ENCODE results near the gene SPINDOC.
"Not testable (repeated sequence)": the region's sequence is repeated elsewhere in the genome, so short reads cannot be mapped to it uniquely, and the experiment has no call there.

The SPINDOC gene, protein sequence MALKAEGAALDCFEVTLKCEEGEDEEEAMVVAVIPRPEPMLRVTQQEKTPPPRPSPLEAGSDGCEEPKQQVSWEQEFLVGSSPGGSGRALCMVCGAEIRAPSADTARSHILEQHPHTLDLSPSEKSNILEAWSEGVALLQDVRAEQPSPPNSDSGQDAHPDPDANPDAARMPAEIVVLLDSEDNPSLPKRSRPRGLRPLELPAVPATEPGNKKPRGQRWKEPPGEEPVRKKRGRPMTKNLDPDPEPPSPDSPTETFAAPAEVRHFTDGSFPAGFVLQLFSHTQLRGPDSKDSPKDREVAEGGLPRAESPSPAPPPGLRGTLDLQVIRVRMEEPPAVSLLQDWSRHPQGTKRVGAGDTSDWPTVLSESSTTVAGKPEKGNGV

DNA sequence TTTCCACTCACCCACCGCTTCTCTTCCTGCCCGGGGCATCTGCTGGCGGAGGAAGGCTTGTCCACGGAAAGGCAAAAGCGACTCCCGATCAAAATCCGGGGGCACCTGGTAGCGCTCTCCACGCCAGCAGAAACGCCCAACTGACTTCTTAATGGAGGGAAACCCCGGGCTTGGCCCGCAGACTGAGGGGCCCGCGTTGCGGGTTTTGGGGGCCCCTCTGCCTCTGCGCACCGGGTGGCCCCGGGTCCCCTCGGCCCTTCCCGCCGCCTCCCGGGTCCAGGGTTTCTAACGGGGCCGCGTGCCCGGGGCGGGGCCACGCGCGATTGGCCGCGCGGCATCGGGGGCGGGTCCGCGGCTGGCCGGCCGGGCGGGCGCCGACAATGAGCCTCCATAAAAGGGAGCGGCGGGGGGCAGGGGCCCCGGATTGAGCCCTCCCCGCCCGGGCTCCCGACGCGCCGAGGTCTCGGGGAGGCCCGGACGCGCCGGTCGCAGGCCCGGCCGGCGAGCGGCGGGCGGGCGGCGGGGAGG, at the start of gene SPINDOC:
SPINDOC (plus strand) TSS at position 422 of the 528 bp plus-strand sequence. CDS start 231 bp downstream, outside the sequence.
- DNase-seq, result peak; percentile 37

DNA sequence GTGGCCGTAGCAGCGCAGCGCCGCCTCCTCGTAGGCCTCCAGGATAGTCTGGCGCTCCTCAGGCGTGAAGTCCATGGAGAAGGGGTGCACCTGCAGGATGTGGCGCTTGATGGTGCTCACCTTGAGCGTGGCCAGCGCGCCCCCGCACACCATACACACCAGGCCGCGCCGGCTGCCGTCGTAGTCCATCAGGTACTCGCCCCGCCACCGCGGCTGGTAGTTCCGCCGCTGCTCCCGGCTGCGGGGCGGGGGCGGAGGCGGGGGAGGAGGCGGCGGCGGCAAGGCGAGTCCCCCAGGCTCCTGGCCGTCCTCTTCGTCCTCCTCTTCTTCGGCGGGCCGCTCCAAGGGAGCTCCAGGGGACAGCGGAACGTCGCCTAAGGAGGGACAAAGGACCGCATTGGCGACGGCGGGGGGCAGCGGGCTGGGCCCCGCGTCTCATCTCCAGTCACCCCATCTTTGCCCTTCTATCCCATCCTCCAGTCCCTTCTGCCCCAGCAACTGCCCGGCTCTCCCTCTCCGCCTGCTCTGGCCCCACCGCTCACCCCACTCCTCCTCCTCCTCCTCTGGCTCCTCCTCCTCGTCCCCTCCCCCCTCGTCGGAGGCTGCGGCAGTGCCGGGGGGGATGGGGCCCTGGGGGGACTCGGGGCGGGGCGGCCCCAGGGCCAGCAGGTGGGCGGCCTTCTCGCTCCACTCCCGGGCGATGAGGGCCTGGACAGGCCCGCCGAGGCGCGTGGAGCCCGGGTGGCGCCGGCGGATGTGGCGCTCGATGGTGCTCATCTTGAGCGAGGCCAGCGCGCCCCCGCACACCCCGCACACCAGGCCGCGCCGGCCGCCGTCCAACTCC, 49.5 kb upstream of the SPINDOC start:
- DNase-seq, result no peak

DNA sequence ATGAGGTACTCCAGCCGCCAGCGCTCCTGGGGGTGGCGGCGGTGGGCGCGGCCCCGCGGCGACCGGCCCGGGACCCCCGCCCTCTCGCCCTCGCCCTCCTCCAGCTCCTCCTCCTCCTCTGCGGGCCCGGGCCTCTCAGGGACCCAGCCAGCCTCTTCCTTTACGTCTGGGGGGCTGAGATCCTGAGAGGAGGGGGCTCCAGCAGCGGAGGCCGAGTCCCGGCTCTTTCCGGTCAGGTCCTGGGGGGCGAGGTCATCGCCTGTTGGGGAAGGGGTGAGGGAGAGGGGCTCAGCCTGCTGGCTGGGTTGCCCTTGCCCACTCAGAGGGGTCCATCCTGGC, 48.9 kb upstream of the SPINDOC start:
- DNase-seq, result no peak

DNA sequence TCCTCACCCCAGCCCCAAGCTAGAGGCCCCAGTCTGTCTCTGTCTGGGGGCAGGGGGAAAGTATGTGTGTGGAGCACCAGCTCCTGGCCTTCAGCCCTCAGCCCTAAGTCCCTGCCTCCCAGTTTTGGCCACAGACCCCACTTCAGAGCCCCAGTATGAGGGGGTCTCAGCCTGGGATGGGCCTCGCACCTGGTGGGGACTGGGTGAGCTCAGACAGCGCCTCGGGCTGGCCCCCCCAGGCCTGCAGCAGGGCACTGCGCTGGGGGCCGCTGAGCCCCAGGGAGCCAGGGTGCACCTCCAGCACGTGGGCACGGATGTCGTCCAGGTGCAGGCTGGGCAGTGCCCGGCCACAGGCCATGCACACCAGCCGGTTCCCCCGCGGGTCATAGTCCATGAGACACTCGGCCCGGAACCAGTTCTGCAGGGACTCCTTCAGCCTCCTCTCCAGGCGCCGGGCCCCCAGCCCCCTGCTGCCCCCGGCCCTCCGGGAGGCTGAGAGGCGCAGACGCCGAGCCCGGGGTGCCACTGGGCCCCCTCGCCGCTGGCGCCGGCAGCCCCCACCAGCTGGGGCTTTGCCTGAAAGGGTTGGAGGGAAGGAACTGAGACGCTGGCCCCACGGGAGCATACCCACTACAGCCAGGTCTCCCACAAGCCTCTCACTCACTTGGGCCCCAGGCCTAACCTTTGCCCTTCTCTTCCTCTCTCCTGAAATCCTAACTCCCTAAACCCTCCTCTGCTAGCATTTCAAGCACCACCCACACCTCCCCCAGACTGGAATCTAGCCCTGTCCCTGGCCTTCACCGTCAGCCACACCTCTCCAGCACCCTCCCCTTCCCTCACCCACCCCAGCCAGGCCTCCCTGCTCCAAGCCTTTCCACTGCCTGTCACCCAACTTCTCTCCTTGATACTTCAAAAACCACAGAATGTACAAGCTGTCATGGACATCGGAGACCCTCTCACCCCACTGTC, 48.3 kb upstream of the SPINDOC start:
- no peak for DNase-seq

DNA sequence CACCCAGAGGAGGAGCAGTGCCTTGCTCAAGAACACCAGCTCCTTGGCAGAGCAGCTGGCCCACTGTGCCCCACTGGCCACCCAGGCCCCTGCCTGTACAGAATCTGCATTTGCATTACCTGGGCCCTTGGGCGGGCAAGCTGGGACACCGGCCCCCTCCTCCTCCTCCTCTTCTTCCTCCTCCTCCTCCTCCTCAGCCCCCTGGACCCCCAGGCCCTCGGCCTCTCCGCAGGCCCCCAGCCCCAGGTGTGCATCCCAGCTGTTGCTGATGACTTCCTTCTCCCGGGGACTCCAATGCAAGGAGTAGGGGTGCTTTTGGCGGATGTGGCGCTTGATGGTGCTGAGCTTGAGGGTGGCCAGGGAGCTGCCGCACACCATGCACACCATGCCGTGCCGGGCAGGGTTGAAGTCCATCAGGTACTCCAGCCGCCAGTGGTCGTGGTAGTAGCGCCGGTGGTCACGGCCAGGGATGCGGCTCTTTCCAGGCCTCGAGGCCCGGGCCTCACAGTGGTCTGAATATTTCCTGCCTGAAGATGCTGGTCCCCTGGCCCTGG, 47.5 kb upstream of the SPINDOC start:
- DNase-seq, result no peak

DNA sequence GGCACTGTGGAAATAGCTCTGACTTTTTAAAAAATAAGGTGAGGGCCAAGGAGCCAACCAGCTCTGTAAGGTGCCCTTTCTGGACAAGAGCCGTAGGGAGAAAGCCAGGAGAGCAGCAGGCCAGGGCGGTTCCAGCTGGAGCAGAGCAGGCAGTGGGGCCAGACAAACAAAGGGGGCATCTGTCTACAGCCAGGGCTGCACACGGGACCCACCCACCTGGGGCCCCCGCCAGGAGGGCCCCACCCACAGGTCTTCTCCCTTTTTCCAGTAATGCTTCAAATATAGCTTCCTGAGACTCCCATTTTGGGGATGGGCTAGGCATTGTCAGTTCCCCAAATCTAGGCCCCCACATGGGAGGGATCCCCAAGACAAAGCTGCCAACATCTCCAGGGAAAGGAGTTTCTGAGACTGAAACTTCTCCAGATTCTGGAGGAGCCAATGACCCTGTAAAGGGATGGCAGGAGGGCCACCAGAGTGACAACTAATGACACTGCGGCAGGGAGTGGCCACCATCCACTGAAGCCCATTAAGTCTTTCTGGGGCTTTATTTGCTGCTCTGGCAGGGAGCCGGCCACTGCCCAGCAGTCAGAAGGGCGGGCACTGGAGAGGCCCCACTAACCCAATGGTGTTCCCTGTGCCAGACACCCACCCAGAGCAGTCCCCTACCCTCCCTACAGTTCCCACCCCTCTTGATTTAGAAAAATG, 46.6 kb upstream of the SPINDOC start:
- no peak for DNase-seq

DNA sequence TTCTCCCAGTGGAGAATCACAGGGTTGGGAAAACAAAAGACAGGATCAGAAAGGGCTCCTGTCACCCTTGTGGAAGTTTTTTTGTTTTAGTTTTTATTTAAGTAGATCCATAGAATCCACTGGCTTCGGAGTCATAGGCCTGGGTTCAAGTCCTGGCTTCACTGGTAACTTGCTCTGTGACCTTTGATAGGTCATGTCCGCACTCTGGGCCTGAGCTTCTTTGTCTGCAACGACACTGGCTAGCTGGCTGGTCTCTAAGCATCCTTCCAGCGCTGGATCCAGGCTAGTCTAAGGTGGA, 46.0 kb upstream of the SPINDOC start:
- DNase-seq, result no peak

DNA sequence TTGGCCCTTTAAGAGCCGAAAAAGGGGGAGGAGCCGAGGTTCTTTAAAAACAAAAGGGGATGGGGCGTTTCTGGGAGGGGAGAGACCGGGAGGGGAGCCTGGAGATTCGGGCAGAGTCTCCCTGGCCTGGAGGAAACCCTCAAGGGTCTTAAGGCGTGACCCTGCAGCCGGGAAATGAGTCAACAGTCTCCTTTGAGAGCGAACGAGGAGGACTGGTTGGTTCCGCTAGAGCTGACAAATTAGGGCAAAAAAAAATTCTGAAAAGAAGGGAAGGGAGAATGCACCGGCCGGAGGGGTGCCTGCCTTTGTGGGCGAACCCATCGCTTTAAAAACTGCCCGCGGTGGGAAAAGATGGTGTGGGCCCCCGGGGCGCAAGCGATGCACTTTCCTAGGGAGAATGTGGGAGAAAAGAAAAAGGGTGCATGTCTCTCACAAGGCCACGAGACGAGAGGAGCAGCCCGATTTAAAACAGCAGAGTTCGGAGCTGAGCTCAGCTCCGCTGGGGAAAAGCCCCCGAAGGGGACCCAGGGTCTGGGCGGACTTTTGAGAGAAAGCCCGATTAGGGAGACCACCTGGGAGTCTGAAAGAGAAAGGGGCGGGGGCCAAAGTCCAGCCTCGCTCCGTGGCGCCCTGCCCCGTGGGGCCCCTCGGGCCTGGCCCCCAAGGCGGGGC, 45.6 kb upstream of the SPINDOC start:
- DNase-seq, result no peak

DNA sequence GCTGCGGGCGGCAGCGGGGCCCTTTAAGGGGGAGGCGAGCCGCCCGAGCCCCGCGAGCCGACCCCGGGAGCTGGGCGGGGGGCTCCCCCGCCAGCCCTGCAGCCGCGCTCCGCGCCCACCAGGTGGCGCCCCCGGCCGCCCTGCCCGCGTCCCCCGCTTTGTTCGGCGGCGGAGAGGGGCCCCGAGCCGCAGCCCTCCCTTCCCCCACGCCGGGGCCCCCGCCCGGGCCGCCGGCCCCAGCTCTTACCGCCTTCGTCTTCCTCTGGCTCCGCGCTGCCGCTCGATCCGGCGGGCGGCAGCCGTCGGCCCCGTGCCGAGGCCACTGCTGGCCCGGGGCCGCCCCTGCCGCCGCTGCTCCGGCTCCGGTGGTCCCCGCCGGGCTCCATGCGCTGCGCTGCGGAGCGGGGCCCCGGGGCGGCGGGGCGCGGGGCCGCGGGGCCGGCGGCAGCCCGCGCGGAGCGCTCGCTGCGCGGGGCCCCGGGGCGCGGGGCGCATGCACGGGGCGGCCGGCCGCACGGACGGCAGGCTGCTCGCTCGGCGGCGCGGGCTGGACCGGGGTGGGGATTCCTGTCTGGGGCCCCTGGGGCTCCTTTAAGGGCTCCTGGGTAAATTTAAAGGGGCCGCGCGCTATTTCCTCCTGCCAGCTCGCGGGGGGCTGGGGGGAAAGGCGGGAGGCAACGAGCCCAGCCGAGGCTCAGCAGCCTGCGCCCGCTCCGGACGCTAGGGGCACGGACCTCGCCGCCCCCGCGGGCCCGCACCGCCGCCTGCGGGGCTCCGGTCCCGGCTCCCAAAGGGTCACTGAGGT, 44.8 kb upstream of the SPINDOC start, which contains the start of gene ZFTA:
ZFTA (minus strand) TSS at position 539 of the 805 bp plus-strand sequence; CDS start at position 386, 153 bp downstream.
- DNase-seq, result no peak

DNA sequence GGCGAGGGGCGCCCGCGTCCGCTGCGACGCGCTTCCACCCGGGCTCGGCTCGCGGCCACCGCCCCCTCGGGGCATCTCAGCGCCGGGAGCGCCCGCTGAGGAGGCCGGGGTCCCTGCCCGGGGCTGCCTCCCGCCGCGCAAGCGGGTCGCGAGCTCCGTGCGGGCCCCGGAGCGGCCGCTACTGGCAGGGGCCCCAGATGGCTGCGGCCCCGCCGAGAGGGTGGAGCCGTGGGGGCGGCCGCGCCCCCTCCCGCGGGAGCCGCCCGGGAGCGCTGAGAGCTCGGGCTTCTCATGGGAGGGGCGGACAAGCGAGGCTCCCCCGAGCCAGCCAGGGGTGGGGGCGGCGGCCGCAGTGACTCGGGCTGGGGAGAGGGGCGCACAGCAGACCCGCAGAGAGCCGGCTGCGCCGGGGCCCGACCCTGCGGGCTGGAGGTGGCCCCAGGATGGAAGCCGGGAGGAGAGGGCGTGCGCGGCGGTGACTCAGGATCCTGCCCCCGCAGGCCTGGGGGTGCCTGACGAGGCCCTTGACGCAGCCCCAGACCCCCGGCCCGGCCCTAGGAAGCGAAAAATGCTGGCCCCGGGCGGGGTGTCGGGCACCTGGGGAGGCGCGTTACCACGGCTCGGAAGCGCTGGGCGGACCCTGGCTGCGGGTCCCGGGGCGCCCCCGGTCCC, 44.1 kb upstream of the SPINDOC start:
- DNase-seq, result no peak

DNA sequence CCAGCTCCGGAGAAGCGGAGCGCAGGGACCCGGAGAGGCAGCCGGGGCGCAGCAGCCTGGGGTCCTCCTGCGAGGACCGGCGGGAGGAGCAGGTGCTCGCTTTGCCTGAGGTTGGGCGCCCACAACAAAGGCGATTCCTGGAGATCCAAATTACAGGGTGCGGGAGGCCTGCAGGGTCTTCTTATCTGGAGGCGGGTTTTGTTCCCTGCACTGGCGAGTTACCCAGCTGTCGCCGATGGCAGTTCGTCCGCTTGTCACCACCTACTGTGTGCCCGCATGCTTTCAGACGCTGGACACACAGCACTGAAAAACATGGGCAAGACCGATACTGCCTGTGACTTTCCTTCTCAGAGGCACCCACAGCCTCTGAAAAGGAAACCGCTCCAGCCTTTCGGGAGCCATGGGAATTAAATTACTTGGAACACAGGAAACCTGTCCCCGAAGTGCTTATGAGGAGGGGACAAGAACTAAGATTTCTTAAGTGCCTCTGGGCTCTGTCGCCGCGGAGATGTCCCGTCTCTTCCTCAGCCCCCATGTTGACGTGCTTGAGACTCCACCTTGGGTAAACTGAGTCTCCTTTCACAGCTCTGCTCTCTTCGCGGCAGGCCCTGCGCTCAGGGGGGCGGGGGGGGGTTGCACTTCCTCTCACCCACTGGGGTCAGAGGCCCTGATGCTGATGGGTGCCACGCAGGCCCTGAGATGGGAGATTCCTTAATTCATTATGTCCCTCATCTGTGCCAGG, 43.4 kb upstream of the SPINDOC start:
- DNase-seq, result no peak

DNA sequence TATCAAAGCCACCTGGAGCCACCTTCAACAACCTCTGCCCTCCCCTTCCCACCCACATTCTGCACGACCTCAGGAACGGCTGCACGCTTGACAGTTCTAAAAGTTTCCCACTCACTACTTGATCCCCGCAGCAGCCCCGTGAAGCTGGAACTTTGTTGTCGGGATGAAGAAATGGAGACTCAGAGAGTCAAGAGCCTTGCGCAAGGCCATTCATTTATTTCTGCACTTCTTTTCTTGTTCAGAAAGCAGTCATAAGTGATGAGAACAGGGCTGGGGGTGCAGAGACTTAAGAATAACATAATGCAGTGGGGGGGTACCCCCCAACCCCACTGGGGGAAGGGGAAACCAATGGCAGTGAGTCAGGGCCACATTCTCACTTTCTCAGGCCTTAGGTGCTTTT, 42.5 kb upstream of the SPINDOC start:
- no peak for DNase-seq

DNA sequence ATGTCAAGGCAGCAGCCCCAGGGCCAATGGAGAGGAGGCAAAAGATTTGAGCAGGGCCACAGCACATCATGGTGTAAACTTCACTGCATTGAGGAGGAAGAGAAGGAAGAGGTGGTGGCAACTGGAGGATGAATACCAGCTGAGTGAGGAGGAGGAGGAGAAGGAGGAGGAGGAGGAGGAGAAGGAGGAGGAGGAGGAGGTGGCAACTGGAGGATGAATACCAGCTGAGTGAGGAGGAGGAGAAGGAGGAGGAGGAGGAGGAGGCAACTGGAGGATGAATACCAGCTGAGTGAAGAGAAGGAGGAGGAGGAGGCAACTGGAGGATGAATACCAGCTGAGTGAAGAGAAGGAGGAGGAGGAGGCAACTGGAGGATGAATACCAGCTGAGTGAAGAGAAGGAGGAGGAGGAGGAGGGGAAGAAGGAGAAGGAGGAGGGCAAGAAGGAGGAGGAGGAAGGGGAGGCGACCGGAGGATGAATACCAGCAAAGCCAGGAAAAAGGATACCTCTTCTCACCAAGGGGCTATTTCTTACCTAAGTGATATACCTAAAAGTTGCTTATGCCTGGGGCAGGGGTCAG, 41.4 kb upstream of the SPINDOC start:
- DNase-seq, result not testable (repeated sequence)

DNA sequence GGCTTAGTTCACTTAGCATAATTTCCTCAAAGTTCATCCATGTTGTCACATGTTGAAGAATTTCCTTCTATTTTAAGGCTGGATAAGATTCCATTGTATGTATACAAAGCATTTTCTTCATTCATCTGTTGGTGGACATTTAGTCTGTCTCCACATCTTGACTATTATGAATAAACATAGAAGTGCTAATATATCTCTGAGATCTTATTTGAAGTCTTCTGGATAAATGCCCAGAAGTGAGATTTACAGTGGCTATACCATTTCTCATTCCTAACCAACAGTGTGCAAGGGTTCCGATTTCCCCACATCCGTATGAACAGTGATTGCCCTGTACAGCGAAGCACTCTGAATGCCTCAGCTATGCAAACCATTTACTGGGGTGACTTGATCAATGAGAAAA, 38.1 kb upstream of the SPINDOC start:
- DNase-seq, result no peak

DNA sequence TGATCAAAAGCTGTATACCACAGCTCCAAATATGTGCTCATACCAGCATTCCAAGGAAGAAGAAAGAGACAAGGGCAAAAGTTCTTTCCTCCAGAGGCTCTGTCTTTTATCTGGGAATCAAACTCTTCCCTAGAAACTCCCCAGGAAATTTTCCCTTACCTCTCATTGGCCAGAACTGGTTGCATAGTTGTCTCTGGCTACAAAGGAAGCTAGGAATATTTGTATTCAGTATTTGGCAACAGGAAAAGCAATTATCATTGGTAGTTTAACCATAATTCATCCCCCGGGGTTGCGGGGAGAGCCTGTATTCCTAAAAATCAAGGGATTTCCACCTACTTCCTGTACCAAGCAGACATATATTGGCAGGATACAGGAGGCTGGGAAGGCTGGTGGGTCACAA, 34.2 kb upstream of the SPINDOC start:
- no peak for DNase-seq

DNA sequence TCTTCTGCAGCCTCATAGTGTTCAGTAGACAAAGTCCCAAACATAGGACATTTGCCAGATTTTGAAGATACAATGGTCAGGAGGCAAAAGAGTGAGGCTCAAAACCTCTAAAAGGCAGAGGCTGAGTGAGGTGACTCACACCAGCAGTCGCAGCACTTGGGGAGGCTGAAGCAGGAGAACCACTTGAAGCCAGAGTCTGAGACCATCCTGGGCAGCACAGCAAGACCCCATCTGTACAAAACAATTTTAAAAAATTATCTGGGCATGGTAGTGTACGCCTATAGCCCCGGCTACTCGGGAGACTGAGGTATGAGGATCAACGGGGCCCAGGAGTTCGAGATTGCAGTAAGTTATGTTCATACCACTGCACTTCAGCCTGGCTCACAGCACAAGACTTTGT, 30.5 kb upstream of the SPINDOC start:
- no peak for DNase-seq

DNA sequence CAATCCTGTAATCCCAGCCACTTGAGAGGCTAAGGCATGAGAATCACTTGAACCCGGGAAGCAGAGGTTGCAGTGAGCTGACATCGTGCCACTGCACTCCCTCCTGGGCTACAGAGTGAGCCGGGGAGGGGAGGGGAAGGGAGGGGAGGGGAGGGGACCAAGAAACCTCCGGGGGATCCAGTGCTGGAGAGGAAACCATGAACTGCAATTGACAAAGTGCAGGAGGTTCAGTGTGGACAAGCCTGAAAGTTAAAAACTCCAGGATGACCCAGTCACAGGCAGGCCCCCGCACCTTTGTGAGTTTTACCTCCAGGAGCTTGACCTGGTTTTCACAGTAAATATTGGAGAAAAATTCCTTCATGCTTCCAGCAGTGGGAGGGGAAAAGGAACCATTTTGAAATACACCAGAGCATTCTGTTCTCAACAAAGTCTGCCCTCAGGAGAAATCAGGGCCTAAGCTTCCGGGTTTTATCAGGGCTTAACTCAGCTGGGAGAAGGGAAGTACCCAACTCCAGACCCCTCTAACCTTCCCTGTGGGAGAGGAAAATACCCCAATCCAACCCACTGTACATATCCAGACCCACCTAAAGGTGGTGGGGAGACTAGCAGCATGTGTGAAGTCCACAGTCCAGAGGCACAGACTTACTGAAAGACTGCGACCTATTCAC, 29.2 kb upstream of the SPINDOC start:
- DNase-seq, result no peak

DNA sequence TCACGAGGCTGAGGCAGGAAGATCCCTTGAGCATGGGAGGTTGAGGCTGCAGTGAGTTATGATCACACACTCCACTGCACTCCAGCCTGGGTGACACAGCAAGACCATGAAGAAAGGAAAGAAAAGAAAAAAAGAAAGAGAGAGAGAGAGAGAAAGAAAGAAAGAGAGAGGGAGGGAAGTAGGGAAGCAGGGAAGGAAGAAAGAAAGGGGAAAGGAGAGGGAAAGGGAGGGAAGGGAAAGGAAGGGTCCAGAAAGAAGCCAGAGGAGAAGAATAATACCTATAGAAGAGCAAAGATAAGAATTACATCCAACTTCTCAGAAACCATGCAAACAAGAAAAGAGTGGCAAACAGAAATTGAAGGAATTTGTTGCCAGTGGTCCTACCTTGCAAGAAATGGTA, 27.4 kb upstream of the SPINDOC start:
- no peak for DNase-seq
